CD14-positive monocyte (primary cell): ENCODE data around the gene EVA1C. TPM values are rescaled to one million over a fixed set of nuclear protein-coding genes. Genes with fewer than 3 reads are reported as not detected.

Source experiments
- DNase-seq, 3 donors: peaks; one replicate each; pipeline ENCODE4 v3.0.0-alpha.2; 2011 to 2022
- H2AFZ ChIP-seq: 2 replicates; pipeline ENCODE4 v1.6.0; 2012; ENCODE audit warnings: mild to moderate bottlenecking, low read depth, low read length, inconsistent platforms; ENCODE audit not compliant: insufficient read depth, poor library complexity, severe bottlenecking
- H3K27ac ChIP-seq, 2 donors: 1 replicate in 1 of 2; 2 replicates in 1 of 2; pipeline ENCODE4 v1.5.1; 2012 to 2013; ENCODE audit warnings: low read length in 2 of 2, control low read depth in 1 of 2, inconsistent platforms in 1 of 2, low read depth in 1 of 2, mild to moderate bottlenecking in 1 of 2
- H3K27me3 ChIP-seq, 2 donors: one replicate each; pipeline versions ENCODE4 v1.6.0 to v1.6.1; 2011 to 2013; ENCODE audit warnings: low read length in 2 of 2; ENCODE audit not compliant: control insufficient read depth in 2 of 2, insufficient read depth in 2 of 2
- H3K36me3 ChIP-seq, 2 donors: replicated peaks in 1 of 2; 1 replicate in 1 of 2; 2 replicates in 1 of 2; pipeline versions ENCODE4 v1.5.1 to v1.6.1; 2012 to 2013; ENCODE audit warnings: low read length in 2 of 2, control low read depth in 1 of 2, inconsistent platforms in 1 of 2, mild to moderate bottlenecking in 1 of 2; ENCODE audit not compliant: insufficient read depth in 2 of 2, control insufficient read depth in 1 of 2
- H3K4me1 ChIP-seq, 2 donors: 1 replicate in 1 of 2; 2 replicates in 1 of 2; pipeline versions ENCODE4 v1.5.1 to v1.6.1; 2012 to 2013; ENCODE audit warnings: low read length in 2 of 2, control low read depth in 1 of 2, inconsistent platforms in 1 of 2, mild to moderate bottlenecking in 1 of 2, moderate library complexity in 1 of 2; ENCODE audit not compliant: insufficient read depth in 2 of 2, control insufficient read depth in 1 of 2
- H3K4me2 ChIP-seq: replicated peaks from 2 replicates; pipeline ENCODE3; 2012; ENCODE audit warnings: low read length, moderate library complexity, mild to moderate bottlenecking; ENCODE audit not compliant: poor library complexity, severe bottlenecking; ENCODE audit errors: extremely low read depth
- H3K4me3 ChIP-seq, 3 experiments: fragments of 200-600 bp in 1 of 3; sonication (generic) in 1 of 3; replicated peaks in 1 of 3; 1 replicate in 2 of 3; 2 replicates in 1 of 3; pipeline ENCODE4 v1.5.1; 2011 to 2013; ENCODE audit warnings: low read length in 3 of 3, mild to moderate bottlenecking in 3 of 3, control low read depth in 2 of 3, low read depth in 2 of 3, inconsistent platforms in 1 of 3, moderate library complexity in 1 of 3
- H3K79me2 ChIP-seq: 2 replicates; pipeline ENCODE4 v1.6.0; 2012; ENCODE audit warnings: mild to moderate bottlenecking, control low read depth, inconsistent platforms, low read length, moderate library complexity; ENCODE audit not compliant: insufficient read depth
- H3K9ac ChIP-seq: 2 replicates; pipeline ENCODE4 v1.6.0; 2017; ENCODE audit warnings: low read length, mild to moderate bottlenecking; ENCODE audit not compliant: insufficient read depth, poor library complexity, severe bottlenecking
- H3K9me3 ChIP-seq, 2 donors: replicated peaks in 1 of 2; 1 replicate in 1 of 2; 2 replicates in 1 of 2; pipeline versions ENCODE4 v1.5.1 to v1.6.1; 2012 to 2013; ENCODE audit warnings: low read length in 2 of 2, control low read depth in 1 of 2; ENCODE audit not compliant: control insufficient read depth in 1 of 2, insufficient read depth in 1 of 2
- H4K20me1 ChIP-seq: 2 replicates; pipeline ENCODE4 v1.6.0; 2012; ENCODE audit warnings: mild to moderate bottlenecking, low read length, control low read depth, moderate library complexity; ENCODE audit not compliant: insufficient read depth
- H3K27ac Mint-ChIP-seq, 7 donors: one replicate each; pipeline ENCODE4 v1.8.0; 2020; ENCODE audit warnings: mild to moderate bottlenecking in 7 of 7, mixed read lengths in 7 of 7, moderate library complexity in 6 of 7, inconsistent platforms in 2 of 7
- H3K27me3 Mint-ChIP-seq, 3 donors: one replicate each; pipeline ENCODE4 v1.8.0; 2021 to 2022; ENCODE audit warnings: low read depth in 3 of 3, mild to moderate bottlenecking in 3 of 3, mixed read lengths in 3 of 3, moderate library complexity in 3 of 3, inconsistent platforms in 1 of 3
- H3K36me3 Mint-ChIP-seq, 2 donors: one replicate each; pipeline ENCODE4 v1.8.0; 2020; ENCODE audit warnings: mixed read lengths in 2 of 2, inconsistent platforms in 1 of 2, mild to moderate bottlenecking in 1 of 2
- H3K4me1 Mint-ChIP-seq: one replicate; pipeline ENCODE4 v1.8.0; 2020; ENCODE audit warnings: mild to moderate bottlenecking, mixed read lengths
- H3K4me3 Mint-ChIP-seq, 2 donors: one replicate each; pipeline ENCODE4 v1.8.0; 2020; ENCODE audit warnings: mild to moderate bottlenecking in 2 of 2, mixed read lengths in 2 of 2, moderate library complexity in 1 of 2
- H3K9me3 Mint-ChIP-seq, 7 donors: one replicate each; pipeline ENCODE4 v1.8.0; 2020 to 2022; ENCODE audit warnings: mixed read lengths in 7 of 7, mild to moderate bottlenecking in 6 of 7, moderate library complexity in 6 of 7, inconsistent platforms in 2 of 7
- CTCF ChIP-seq: fragments of 200-600 bp; IDR thresholded peaks from one replicate; pipeline ENCODE4 v1.8.0; 2022; ENCODE audit warnings: antibody characterized with exemption, mild to moderate bottlenecking
- WGBS: methylation state at CpG from one replicate; pipeline ENCODE4 v1.1.5; 2013; ENCODE audit warnings: missing lambda C conversion rate; ENCODE audit not compliant: insufficient coverage; 5-methylcytosine and 5-hydroxymethylcytosine counted together
- intact Hi-C, 2 donors: fragments of 100-400 bp; cut with micrococcal nuclease; formaldehyde crosslinking; loops; one replicate each; pipeline versions ENCODE4 v1.15.0 to v1.15.1; 2023
- polyA plus RNA-seq, 3 donors: library from polyadenylated mRNA; depleted of rRNA in 1 of 3; unstranded in 2 of 3; stranded (reverse) in 1 of 3; fragments of 300-500 nt in 2 of 3; fragments of >200 nt in 1 of 3; fragmentation: Illumina TruSeq in 2 of 3; gene quantifications; 1 replicate in 2 of 3; 2 replicates in 1 of 3; pipeline ENCODE4 v1.2.3, GENCODE V29; 2012 to 2021

The EVA1C gene
- polyA plus RNA-seq, 3 donors: 0.37 to 0.73 (median 0.63) TPM

GRCh38 chr21:32494934-32495709, 82.6 kb downstream of the EVA1C start:
- Histone ChIP-seq H3K79me2 (no peaks in the 10 kb centered on the region), H3K9me3 (no peaks in the 10 kb centered on the region), H4K20me1 (no peaks in the 10 kb centered on the region), H3K9ac (no peak overlapping the region), H3K36me3 (no peaks in the 10 kb centered on the region), H3K4me3 (no peak overlapping the region), H3K27me3 (no peaks in the 10 kb centered on the region), H3K4me1 (no peaks in the 10 kb centered on the region), H2AFZ (no peak overlapping the region), H3K4me2 (no peak overlapping the region), H3K27ac (no peak overlapping the region)
- Mint-ChIP-seq H3K4me1 (no peaks in the 10 kb centered on the region), H3K27me3 (peaks cover 0 to 1% (median 0%) of the 10 kb centered on the region in 3 donors), H3K4me3 (no peak overlapping the region), H3K27ac (no peak overlapping the region), H3K9me3 (peaks cover 0 to 8% (median 0%) of the 10 kb centered on the region in 7 donors), H3K36me3 (peaks cover 0 to 3% of the 10 kb centered on the region in 2 donors)
- WGBS: no CpG with 5 or more reads among the region's 10 CpGs
- intact Hi-C loops: no loop called here
- DNase-seq: no peak
- TF ChIP-seq CTCF: no peak

DNA sequence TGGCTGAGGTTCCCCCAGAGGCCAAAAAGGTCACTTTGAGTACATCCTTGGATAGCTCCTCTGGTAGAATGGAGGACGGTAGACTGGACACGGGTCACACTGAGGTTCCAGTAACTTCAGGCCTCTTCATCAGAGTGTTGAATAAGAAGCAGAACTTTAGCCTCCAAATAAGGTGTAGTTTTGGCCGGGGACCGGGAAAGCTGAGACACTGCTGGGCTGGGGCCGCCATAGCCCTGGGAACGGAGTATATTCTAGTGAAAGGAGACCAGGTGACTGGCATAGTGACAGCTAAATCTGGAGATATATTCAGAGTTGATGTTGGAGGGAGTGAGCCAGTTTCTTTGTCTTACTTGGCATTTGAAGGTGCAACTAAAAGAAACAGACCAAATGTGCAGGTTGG, 84.1 kb downstream of the EVA1C start:
- Histone ChIP-seq H3K4me3 (no peak overlapping the region), H3K27me3 (no peaks in the 10 kb centered on the region), H3K4me1 (no peaks in the 10 kb centered on the region), H3K9ac (no peak overlapping the region), H4K20me1 (no peaks in the 10 kb centered on the region), H2AFZ (no peak overlapping the region), H3K79me2 (no peaks in the 10 kb centered on the region), H3K4me2 (no peak overlapping the region), H3K9me3 (no peaks in the 10 kb centered on the region), H3K36me3 (no peaks in the 10 kb centered on the region), H3K27ac (no peak overlapping the region)
- Mint-ChIP-seq H3K27me3 (no peaks in the 10 kb centered on the region), H3K4me1 (no peaks in the 10 kb centered on the region), H3K9me3 (peaks cover 0 to 10% (median 0%) of the 10 kb centered on the region in 7 donors), H3K4me3 (no peak overlapping the region), H3K27ac (no peak overlapping the region), H3K36me3 (peaks cover 0 to 3% of the 10 kb centered on the region in 2 donors)
- DNase-seq: no peak
- 97% methylated on average over 6 of the region's 6 CpGs for WGBS
- intact Hi-C loops: no loop called here
- no peak for TF ChIP-seq CTCF
